ENCODE measurements around the gene LLGL2.

- TF ChIP-seq CTCF (IDR thresholded peaks at IDR 0.05) (no peak), EP300 (IDR thresholded peaks at IDR 0.05) (no peak), POLR2AphosphoS5 (IDR thresholded peaks at IDR 0.05) (no peak)
These were observed 80.3 kb downstream of the LLGL2 start for GRCh38 chr17:75605790-75606189.

Measured in stomach (tissue), 4 donors.